DND-41 (cell line): ENCODE data around the gene EYS.

Experiments
- EZH2 ChIP-seq: IDR thresholded peaks from 3 replicates; pipeline ENCODE4 v1.6.1; 2012; ENCODE audit warnings: borderline replicate concordance, low read depth, mild to moderate bottlenecking, moderate library complexity, low read length, inconsistent platforms; ENCODE audit not compliant: severe bottlenecking
- TF ChIP-seq, protein P1 (sequence below): IDR thresholded peaks from 2 replicates; pipeline ENCODE4 v1.5.1; 2012; ENCODE audit warnings: borderline replicate concordance, low read length, moderate library complexity, mild to moderate bottlenecking; ENCODE audit not compliant: poor library complexity, severe bottlenecking; ENCODE audit errors: extremely low read depth

DNA sequence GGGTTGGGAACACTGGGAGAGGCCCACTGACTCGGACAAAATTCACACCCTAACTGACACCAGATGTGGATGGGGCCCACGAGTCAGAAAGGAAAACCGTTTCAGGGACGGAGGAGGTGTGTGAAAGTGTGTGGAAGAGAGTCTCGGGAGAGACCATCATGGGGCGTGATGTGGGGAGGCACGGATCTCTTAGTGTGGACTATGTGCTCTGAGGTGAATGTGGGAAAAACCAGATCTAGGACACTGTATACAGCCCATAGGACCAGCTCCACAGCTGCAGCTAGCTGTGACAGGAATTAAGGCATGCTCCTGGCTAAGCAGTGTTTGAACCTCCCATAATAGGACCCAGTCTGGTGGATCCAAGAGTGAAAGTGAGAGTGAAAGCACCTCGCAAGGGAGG, 1380.1 kb downstream of the EYS start:
- TF ChIP-seq, protein P1, sequence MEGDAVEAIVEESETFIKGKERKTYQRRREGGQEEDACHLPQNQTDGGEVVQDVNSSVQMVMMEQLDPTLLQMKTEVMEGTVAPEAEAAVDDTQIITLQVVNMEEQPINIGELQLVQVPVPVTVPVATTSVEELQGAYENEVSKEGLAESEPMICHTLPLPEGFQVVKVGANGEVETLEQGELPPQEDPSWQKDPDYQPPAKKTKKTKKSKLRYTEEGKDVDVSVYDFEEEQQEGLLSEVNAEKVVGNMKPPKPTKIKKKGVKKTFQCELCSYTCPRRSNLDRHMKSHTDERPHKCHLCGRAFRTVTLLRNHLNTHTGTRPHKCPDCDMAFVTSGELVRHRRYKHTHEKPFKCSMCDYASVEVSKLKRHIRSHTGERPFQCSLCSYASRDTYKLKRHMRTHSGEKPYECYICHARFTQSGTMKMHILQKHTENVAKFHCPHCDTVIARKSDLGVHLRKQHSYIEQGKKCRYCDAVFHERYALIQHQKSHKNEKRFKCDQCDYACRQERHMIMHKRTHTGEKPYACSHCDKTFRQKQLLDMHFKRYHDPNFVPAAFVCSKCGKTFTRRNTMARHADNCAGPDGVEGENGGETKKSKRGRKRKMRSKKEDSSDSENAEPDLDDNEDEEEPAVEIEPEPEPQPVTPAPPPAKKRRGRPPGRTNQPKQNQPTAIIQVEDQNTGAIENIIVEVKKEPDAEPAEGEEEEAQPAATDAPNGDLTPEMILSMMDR: no peak
- no peak for TF ChIP-seq EZH2
